GM12878 (cell line): Measurements from ENCODE around the gene MB21D2.

Experiments
- CTCF ChIP-seq, 3 experiments: IDR thresholded peaks in 2 of 3; conservative IDR thresholded peaks in 1 of 3; 2 replicates each; pipeline ENCODE4 v1.5.1; 2011; ENCODE audit warnings: low read depth in 3 of 3, low read length in 3 of 3, mild to moderate bottlenecking in 3 of 3, control low read depth in 2 of 3, moderate library complexity in 2 of 3, inconsistent platforms in 1 of 3, mixed read lengths in 1 of 3; ENCODE audit not compliant: control insufficient read depth in 2 of 3, insufficient read depth in 1 of 3; ENCODE audit errors: extremely low read depth in 1 of 3
- EED ChIP-seq: sonication (generic); IDR thresholded peaks from 2 replicates; pipeline ENCODE4 v1.6.1; 2016; ENCODE audit warnings: antibody characterized with exemption, low read depth
- ELK1 ChIP-seq: IDR thresholded peaks from 2 replicates; pipeline ENCODE4 v1.6.1; 2012; ENCODE audit warnings: low read depth, low read length, improper control_type of control experiment
- EP300 ChIP-seq, 2 experiments: fragments of 150-350 bp in 1 of 2; IDR thresholded peaks; 2 replicates each; pipeline ENCODE4 v1.6.1; 2011 to 2012; ENCODE audit warnings: low read depth in 2 of 2, low read length in 2 of 2, borderline replicate concordance in 1 of 2, improper control_type of control experiment in 1 of 2, inconsistent platforms in 1 of 2; ENCODE audit not compliant: control insufficient read depth in 1 of 2
- GABPA ChIP-seq: IDR thresholded peaks from 2 replicates; pipeline ENCODE4 v1.6.1; 2014; ENCODE audit warnings: antibody characterized with exemption, low read depth, mild to moderate bottlenecking, inconsistent platforms
- POLR2AphosphoS5 ChIP-seq: IDR thresholded peaks from 2 replicates; pipeline ENCODE4 v1.6.1; 2011; ENCODE audit warnings: mild to moderate bottlenecking, low read length, inconsistent platforms
- PRDM15 ChIP-seq: fragments of 450-650 bp; formaldehyde crosslinking; IDR thresholded peaks from 2 replicates; pipeline ENCODE4 v1.4.0; 2020; ENCODE audit warnings: mild to moderate bottlenecking, moderate library complexity
- RCOR1 ChIP-seq: conservative IDR thresholded peaks from 2 replicates; pipeline ENCODE4 v1.6.1; 2012; ENCODE audit warnings: low read depth, low read length, improper control_type of control experiment
- SKIL ChIP-seq: fragments of 450-650 bp; IDR thresholded peaks from 2 replicates; pipeline ENCODE4 v1.6.1; 2017; ENCODE audit warnings: mild to moderate bottlenecking, low read depth, inconsistent platforms; ENCODE audit not compliant: poor library complexity, severe bottlenecking
- YY1 ChIP-seq: IDR thresholded peaks from 2 replicates; pipeline ENCODE4 v1.6.1; 2011; ENCODE audit warnings: low read depth, mild to moderate bottlenecking, low read length
- ZNF274 ChIP-seq: IDR thresholded peaks from one replicate; pipeline ENCODE4 v1.8.0; 2011; ENCODE audit not compliant: insufficient read length, insufficient read depth
- TF ChIP-seq, protein P1 (sequence below): IDR thresholded peaks from 2 replicates; pipeline ENCODE4 v1.6.1; 2012; ENCODE audit warnings: mild to moderate bottlenecking, low read depth, low read length

- no peak for TF ChIP-seq RCOR1
- no peak for TF ChIP-seq GABPA
- TF ChIP-seq EED: no peak
- TF ChIP-seq POLR2AphosphoS5: no peak
- TF ChIP-seq ZNF274: no peak
- TF ChIP-seq SKIL: no peak
- TF ChIP-seq PRDM15: no peak
- no peak for TF ChIP-seq EP300 (IDR thresholded peaks at IDR 0.05; ENCODE audit: borderline replicate concordance in 1 of 2, control insufficient read depth in 1 of 2, low read depth in 2 of 2, low read length in 2 of 2)
- TF ChIP-seq ELK1: no peak
- TF ChIP-seq, protein P1, sequence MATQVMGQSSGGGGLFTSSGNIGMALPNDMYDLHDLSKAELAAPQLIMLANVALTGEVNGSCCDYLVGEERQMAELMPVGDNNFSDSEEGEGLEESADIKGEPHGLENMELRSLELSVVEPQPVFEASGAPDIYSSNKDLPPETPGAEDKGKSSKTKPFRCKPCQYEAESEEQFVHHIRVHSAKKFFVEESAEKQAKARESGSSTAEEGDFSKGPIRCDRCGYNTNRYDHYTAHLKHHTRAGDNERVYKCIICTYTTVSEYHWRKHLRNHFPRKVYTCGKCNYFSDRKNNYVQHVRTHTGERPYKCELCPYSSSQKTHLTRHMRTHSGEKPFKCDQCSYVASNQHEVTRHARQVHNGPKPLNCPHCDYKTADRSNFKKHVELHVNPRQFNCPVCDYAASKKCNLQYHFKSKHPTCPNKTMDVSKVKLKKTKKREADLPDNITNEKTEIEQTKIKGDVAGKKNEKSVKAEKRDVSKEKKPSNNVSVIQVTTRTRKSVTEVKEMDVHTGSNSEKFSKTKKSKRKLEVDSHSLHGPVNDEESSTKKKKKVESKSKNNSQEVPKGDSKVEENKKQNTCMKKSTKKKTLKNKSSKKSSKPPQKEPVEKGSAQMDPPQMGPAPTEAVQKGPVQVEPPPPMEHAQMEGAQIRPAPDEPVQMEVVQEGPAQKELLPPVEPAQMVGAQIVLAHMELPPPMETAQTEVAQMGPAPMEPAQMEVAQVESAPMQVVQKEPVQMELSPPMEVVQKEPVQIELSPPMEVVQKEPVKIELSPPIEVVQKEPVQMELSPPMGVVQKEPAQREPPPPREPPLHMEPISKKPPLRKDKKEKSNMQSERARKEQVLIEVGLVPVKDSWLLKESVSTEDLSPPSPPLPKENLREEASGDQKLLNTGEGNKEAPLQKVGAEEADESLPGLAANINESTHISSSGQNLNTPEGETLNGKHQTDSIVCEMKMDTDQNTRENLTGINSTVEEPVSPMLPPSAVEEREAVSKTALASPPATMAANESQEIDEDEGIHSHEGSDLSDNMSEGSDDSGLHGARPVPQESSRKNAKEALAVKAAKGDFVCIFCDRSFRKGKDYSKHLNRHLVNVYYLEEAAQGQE: no peak
- TF ChIP-seq YY1: no peak
- no peak for TF ChIP-seq CTCF (IDR thresholded peaks at IDR 0.05 in 2 of 3, conservative IDR thresholded peaks at IDR 0.05 in 1 of 3; ENCODE audit: control insufficient read depth in 2 of 3, extremely low read depth in 1 of 3, insufficient read depth in 1 of 3, low read depth in 3 of 3, low read length in 3 of 3)
These were observed 21.4 kb downstream of the MB21D2 start for GRCh38 chr3:192896208-192896607.
